Skeletal muscle tissue (tissue), 4 donors: ENCODE data around the gene MTHFD1L. TPM values are rescaled to one million over a fixed set of nuclear protein-coding genes. Genes with fewer than 3 reads are reported as not detected.

Experiments used
- H3K27ac ChIP-seq: one replicate; pipeline ENCODE4 v1.7.0; 2013; ENCODE audit warnings: mild to moderate bottlenecking, low read depth, low read length, inconsistent platforms
- H3K27me3 ChIP-seq, 3 donors: one replicate each; pipeline ENCODE4 v1.7.0; 2013; ENCODE audit warnings: low read length in 3 of 3; ENCODE audit not compliant: control insufficient read depth in 3 of 3, insufficient read depth in 3 of 3
- H3K36me3 ChIP-seq, 3 donors: one replicate each; pipeline ENCODE4 v1.7.0; 2013; ENCODE audit warnings: low read length in 3 of 3; ENCODE audit not compliant: control insufficient read depth in 3 of 3, insufficient read depth in 3 of 3
- H3K4me1 ChIP-seq, 3 donors: one replicate each; pipeline ENCODE4 v1.7.0; 2013; ENCODE audit warnings: low read length in 3 of 3, mild to moderate bottlenecking in 3 of 3; ENCODE audit not compliant: control insufficient read depth in 3 of 3, insufficient read depth in 3 of 3
- H3K4me3 ChIP-seq, 3 donors: one replicate each; pipeline ENCODE4 v1.7.0; 2013; ENCODE audit warnings: low read length in 3 of 3
- H3K9ac ChIP-seq, 3 donors: one replicate each; pipeline ENCODE4 v1.7.0; 2013; ENCODE audit warnings: low read length in 3 of 3, mild to moderate bottlenecking in 3 of 3, moderate library complexity in 2 of 3, low read depth in 1 of 3
- H3K9me3 ChIP-seq, 3 donors: one replicate each; pipeline ENCODE4 v1.7.0; 2013; ENCODE audit warnings: low read length in 3 of 3; ENCODE audit not compliant: control insufficient read depth in 3 of 3
- total RNA-seq: library from RNA; depleted of rRNA; stranded (reverse); fragments of >200 nt; gene quantifications from one replicate; pipeline ENCODE4 v1.2.3, GENCODE V29; 2014
- donor health status: Osteomylitis.

MTHFD1L gene
- total RNA-seq, 1 donor from 2014 or later = 15.1 TPM

DNA sequence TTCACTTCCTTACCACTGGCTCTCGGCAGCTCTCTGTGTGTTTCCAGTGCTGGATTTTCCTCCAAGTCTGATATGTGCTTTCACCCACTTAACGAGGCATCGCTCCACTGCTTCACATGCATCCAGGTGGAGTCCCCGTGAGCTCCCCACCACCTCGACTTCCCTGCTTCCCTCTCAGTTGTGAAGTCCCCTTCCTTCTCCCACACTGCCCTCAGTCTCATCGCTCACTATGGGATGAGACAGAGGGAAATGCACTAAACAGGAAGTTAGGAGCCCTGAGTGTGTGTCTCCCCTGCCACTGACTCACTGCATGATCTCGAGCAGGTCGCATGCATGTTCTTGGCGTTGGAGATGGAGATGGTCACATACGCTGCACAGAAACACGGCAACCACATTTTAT lies 84.0 kb downstream of the MTHFD1L start:
- Histone ChIP-seq H3K36me3 (no peaks in the 10 kb centered on the region), H3K27me3 (no peaks in the 10 kb centered on the region), H3K27ac (no peak overlapping the region), H3K4me1 (no peaks in the 10 kb centered on the region), H3K9ac (no peak overlapping the region), H3K9me3 (no peaks in the 10 kb centered on the region), H3K4me3 (no peak overlapping the region)

- no peaks in the 10 kb centered on the region for H3K4me1 ChIP-seq
- no peak overlapping the region for H3K9ac ChIP-seq
- no peaks in the 10 kb centered on the region for H3K27me3 ChIP-seq
- no peak overlapping the region for H3K27ac ChIP-seq
- H3K36me3 ChIP-seq = no peaks in the 10 kb centered on the region
- H3K4me3 ChIP-seq = no peak overlapping the region
- H3K9me3 ChIP-seq = no peaks in the 10 kb centered on the region
Observed at GRCh38 chr6:150953851-150954250, 88.3 kb downstream of the MTHFD1L start.

- Histone ChIP-seq H3K27ac (no peak overlapping the region), H3K9ac (no peak overlapping the region), H3K27me3 (no peaks in the 10 kb centered on the region)
Observed at GRCh38 chr6:150959166-150959565, 93.7 kb downstream of the MTHFD1L start.

DNA sequence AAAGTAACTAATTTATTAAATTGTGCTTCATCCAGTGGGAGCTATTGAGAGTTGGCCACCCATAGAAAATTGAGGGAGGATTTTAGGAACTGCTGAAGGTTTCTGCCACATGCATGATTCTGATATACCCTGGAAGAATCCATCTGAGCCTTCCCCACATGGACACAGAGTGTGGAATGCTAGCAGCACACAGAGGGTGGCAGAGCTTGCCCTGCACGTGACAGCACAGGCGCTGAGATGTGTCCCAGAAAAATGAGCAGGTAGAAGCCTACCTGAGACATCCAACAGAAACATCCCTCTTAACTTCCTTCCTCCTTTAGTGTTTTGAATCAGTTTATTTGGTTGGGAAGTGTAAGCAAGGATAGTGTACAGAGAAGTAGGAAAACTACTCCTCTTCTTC lies 96.9 kb downstream of the MTHFD1L start:
- Histone ChIP-seq H3K27ac (no peak overlapping the region), H3K36me3 (no peaks in the 10 kb centered on the region), H3K9me3 (no peaks in the 10 kb centered on the region), H3K27me3 (no peaks in the 10 kb centered on the region), H3K4me1 (peaks cover 0 to 5% (median 4%) of the 10 kb centered on the region in 3 donors), H3K4me3 (no peak overlapping the region), H3K9ac (no peak overlapping the region)

More at GRCh38 chr6:150959166-150959565, 93.7 kb downstream of the MTHFD1L start:
- Histone ChIP-seq H3K4me3 (no peak overlapping the region), H3K9me3 (no peaks in the 10 kb centered on the region), H3K4me1 (peaks cover 0 to 5% (median 4%) of the 10 kb centered on the region in 3 donors), H3K36me3 (no peaks in the 10 kb centered on the region)

DNA sequence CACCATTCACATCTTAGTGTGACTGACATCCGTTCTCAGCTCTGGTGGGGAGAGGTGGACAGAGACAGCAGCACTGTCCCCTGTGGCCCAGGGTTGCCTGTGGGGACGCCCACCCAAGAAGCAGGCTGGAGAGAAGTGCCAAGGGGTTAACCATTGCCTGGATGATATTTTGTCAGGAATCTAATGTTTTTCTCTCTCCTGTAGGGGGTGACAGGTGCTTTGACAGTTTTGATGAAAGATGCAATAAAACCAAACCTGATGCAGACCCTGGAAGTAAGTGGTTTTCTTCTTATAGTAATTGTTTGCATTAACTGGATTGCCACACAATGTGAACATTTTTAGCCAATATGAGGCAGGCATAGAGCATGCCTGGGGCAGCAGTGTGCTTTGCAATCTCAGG lies 99.3 kb downstream of the MTHFD1L start:
- Histone ChIP-seq H3K36me3 (no peaks in the 10 kb centered on the region), H3K27ac (no peak overlapping the region), H3K4me3 (no peak overlapping the region), H3K9me3 (no peaks in the 10 kb centered on the region), H3K27me3 (no peaks in the 10 kb centered on the region), H3K4me1 (peaks cover 0 to 1% (median under 1%) of the 10 kb centered on the region in 3 donors), H3K9ac (no peak overlapping the region)

DNA sequence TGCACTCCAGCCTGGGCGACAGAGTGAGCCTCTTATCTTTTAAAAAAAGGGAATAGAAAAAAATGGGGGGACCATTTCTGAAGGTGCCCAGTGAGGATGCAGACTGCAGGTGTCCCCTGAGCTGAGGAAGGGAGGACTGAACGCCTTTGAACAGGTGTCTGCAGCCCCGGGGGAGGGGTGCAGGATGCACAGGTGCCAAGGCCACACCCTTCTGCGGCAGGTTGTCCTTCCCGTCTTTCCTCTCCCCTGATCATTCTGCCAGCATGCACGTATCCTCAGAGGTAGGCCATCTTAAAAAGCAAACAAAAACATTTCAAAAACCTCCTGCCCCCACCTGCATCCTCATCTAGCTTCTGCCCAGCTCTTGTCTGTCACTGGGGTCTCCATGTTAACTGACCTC lies 101.3 kb downstream of the MTHFD1L start:
- H3K27ac ChIP-seq = no peak overlapping the region
- no peak overlapping the region for H3K4me3 ChIP-seq
- H3K9me3 ChIP-seq = no peaks in the 10 kb centered on the region
- H3K36me3 ChIP-seq = no peaks in the 10 kb centered on the region
- H3K4me1 ChIP-seq = no peaks in the 10 kb centered on the region
- no peak overlapping the region for H3K9ac ChIP-seq
- no peaks in the 10 kb centered on the region for H3K27me3 ChIP-seq

GRCh38 chr6:150967381-150967780 lies 101.9 kb downstream of the MTHFD1L start:
- Histone ChIP-seq H3K4me3 (no peak overlapping the region), H3K9ac (no peak overlapping the region), H3K4me1 (no peaks in the 10 kb centered on the region), H3K27me3 (no peaks in the 10 kb centered on the region), H3K27ac (no peak overlapping the region), H3K9me3 (no peaks in the 10 kb centered on the region), H3K36me3 (no peaks in the 10 kb centered on the region)

DNA sequence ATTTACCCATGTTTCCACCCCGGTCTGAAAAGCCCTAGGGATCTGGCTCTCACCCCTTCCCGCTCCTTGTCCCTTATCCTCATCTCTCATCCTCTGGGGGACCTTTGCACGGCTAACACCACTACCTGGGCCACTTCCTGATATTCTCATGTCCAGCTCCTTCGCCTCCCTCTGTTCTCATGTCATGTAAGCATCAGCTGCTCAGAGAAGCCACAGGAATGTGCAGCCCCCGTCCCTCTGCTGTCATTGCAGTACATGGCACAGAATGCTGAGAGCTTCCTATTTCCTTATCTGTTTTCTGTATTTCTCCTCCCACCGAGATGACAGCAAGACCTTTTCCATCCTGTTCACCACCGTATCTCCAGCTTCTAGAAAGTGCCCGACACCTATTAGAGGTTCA lies 102.4 kb downstream of the MTHFD1L start:
- Histone ChIP-seq H3K4me1 (no peaks in the 10 kb centered on the region), H3K36me3 (no peaks in the 10 kb centered on the region), H3K9ac (no peak overlapping the region), H3K27me3 (no peaks in the 10 kb centered on the region), H3K9me3 (no peaks in the 10 kb centered on the region), H3K4me3 (no peak overlapping the region), H3K27ac (no peak overlapping the region)

GRCh38 chr6:150969901-150970300 lies 104.4 kb downstream of the MTHFD1L start:
- H3K27ac ChIP-seq = no peak overlapping the region
- H3K27me3 ChIP-seq = no peaks in the 10 kb centered on the region
- no peaks in the 10 kb centered on the region for H3K9me3 ChIP-seq
- H3K36me3 ChIP-seq = no peaks in the 10 kb centered on the region
- no peak overlapping the region for H3K9ac ChIP-seq
- no peaks in the 10 kb centered on the region for H3K4me1 ChIP-seq
- no peak overlapping the region for H3K4me3 ChIP-seq

GRCh38 chr6:150971219-150971618 lies 105.7 kb downstream of the MTHFD1L start:
- Histone ChIP-seq H3K9me3 (no peaks in the 10 kb centered on the region), H3K27ac (no peak overlapping the region), H3K4me3 (no peak overlapping the region)

DNA sequence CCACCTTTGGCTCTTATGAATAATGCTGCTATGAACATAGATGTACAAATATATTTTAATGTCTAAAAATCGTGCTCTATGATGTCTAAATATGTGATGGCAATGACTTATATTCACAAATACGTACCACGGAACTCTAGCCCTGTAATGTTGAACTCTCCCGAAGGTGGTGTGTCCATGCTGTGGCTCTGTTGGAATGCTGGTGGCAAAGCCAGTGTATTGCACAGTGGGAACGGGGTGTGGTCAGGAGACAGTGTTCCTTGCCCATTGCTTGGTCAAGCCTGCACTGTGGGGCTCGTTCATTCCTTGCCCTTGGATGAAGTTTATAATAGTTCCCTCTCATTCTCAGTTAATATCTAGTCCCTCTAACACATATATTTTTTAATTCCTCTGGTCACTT lies 109.6 kb downstream of the MTHFD1L start:
- H3K4me1 ChIP-seq = no peaks in the 10 kb centered on the region
- no peak overlapping the region for H3K9ac ChIP-seq
- H3K4me3 ChIP-seq = no peak overlapping the region
- no peak overlapping the region for H3K27ac ChIP-seq
- H3K9me3 ChIP-seq = no peaks in the 10 kb centered on the region
- H3K27me3 ChIP-seq = no peaks in the 10 kb centered on the region
- H3K36me3 ChIP-seq = no peaks in the 10 kb centered on the region

More at GRCh38 chr6:150971219-150971618, 105.7 kb downstream of the MTHFD1L start:
- no peak overlapping the region for H3K9ac ChIP-seq
- no peaks in the 10 kb centered on the region for H3K27me3 ChIP-seq
- no peaks in the 10 kb centered on the region for H3K36me3 ChIP-seq
- no peaks in the 10 kb centered on the region for H3K4me1 ChIP-seq
